ENCODE data around the gene MYH7B. TPM values are rescaled to one million over a fixed set of nuclear protein-coding genes. Genes with fewer than 3 reads are reported as not detected.

Gene MYH7B
- total and polyA plus RNA-seq, 2 experiments from 2014 or later = 0.10 to 1.1 TPM

DNA sequence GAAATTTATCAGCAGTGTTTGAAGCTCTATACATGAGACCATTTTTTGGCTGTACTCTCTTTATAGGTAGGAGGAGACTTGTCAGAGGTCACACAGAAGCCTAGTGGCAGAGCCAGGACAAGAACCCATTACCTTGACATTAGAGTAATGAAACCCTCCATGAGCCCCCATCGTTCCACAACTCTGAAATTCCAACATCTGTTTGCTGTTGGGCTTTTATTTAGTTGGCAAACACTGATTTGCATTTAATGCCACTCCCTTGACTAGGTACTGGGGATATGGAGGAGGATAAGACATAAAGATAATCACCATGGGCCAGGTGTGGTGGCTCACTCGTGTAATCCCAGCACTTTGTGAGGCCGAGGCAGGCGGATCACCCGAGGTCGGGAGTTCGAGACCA is 1.7 kb upstream of the MYH7B start (continued):
- no peak for TF ChIP-seq CTCF (conservative IDR thresholded peaks at IDR 0.05; ENCODE audit: low read depth in 2 of 2)
- no peak for TF ChIP-seq EZH2phosphoT487 (IDR thresholded peaks at IDR 0.05; ENCODE audit: unreplicated experiment)
- TF ChIP-seq EZH2 (IDR thresholded peaks at IDR 0.05; ENCODE audit: low read depth, unreplicated experiment) = no peak
- TF ChIP-seq, protein P1, sequence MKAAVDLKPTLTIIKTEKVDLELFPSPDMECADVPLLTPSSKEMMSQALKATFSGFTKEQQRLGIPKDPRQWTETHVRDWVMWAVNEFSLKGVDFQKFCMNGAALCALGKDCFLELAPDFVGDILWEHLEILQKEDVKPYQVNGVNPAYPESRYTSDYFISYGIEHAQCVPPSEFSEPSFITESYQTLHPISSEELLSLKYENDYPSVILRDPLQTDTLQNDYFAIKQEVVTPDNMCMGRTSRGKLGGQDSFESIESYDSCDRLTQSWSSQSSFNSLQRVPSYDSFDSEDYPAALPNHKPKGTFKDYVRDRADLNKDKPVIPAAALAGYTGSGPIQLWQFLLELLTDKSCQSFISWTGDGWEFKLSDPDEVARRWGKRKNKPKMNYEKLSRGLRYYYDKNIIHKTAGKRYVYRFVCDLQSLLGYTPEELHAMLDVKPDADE (IDR thresholded peaks at IDR 0.05) = no peak
- TF ChIP-seq CREB1 (CRISPR knock-in tag; IDR thresholded peaks at IDR 0.05; ENCODE audit: low read depth) = no peak

DNA sequence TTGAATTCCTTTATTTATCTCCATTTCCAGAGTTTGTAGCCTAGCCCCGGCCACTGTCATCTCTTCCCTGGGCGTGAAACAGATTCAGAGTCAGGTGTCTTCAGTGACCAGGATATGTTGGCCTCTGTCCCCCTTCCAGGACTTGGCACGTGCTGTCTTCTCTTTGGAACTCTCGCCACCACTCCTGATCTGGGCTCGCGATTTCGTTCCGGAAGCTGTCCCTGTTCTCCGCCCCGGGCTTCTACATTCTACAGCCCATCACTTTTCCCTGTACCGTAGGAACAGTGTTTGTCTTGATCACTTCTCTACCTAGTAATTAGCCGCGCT is 801 bp upstream of the MYH7B start:
- Histone ChIP-seq H4K20me1 (replicated peaks; ENCODE audit: insufficient read depth) (no peaks in the 10 kb centered on the region; the same call in 1 of the 2 replicates), H3K9me2 (ENCODE audit: insufficient read depth) (no peaks in the 10 kb centered on the region), H3K27ac (ENCODE audit: low read depth) (no peak overlapping the region), H3K27me3 (ENCODE audit: insufficient read depth) (no peaks in the 10 kb centered on the region), H3K4me2 (peak overlapping the region; percentile 98), H2AFZ (peak overlapping the region; percentile 96), H3K4me3 (peak overlapping the region; percentile 80), H3K79me2 (replicated peaks; ENCODE audit: insufficient read depth) (no peaks in the 10 kb centered on the region), H3F3A (replicated peaks; ENCODE audit: low read depth) (peaks cover 13% of the 10 kb centered on the region; the same call in 1 of the 2 replicates), H3K4me1 (ENCODE audit: insufficient read depth) (peaks cover 32% of the 10 kb centered on the region), H3K36me3 (ENCODE audit: insufficient read depth) (peaks cover 5% of the 10 kb centered on the region; the same call in 1 of the 2 replicates)
- peak; percentile 3; the same call in 1 of the 3 replicates for ATAC-seq
- H3K4me1 Mint-ChIP-seq = peaks cover 37% of the 10 kb centered on the region
- H3K4me3 Mint-ChIP-seq = peak overlapping the region; percentile 95
- 0 out of 3 replicates have a peak, but pooled peaks cover 2% of the 10 kb centered on the region for H3K36me3 Mint-ChIP-seq (ENCODE audit: low read depth)
- peaks cover 4% of the 10 kb centered on the region; the same call in 2 of the 3 replicates for H3K9me3 Mint-ChIP-seq
- peaks cover 12% of the 10 kb centered on the region for H3K27me3 Mint-ChIP-seq (ENCODE audit: insufficient read depth, low read depth, poor library complexity)
- H3K27ac Mint-ChIP-seq = peak overlapping the region; percentile 94
- DNase-seq (ENCODE audit: low spot score) = peak; percentile 42
- TF ChIP-seq, protein P1 (IDR thresholded peaks at IDR 0.05) = no peak
- TF ChIP-seq EZH2phosphoT487 (IDR thresholded peaks at IDR 0.05; ENCODE audit: unreplicated experiment) = no peak
- no peak for TF ChIP-seq JUNB (IDR thresholded peaks at IDR 0.05; ENCODE audit: unreplicated experiment)
- TF ChIP-seq NANOG (IDR thresholded peaks at IDR 0.05; ENCODE audit: borderline replicate concordance) = no peak
- TF ChIP-seq, protein P2, sequence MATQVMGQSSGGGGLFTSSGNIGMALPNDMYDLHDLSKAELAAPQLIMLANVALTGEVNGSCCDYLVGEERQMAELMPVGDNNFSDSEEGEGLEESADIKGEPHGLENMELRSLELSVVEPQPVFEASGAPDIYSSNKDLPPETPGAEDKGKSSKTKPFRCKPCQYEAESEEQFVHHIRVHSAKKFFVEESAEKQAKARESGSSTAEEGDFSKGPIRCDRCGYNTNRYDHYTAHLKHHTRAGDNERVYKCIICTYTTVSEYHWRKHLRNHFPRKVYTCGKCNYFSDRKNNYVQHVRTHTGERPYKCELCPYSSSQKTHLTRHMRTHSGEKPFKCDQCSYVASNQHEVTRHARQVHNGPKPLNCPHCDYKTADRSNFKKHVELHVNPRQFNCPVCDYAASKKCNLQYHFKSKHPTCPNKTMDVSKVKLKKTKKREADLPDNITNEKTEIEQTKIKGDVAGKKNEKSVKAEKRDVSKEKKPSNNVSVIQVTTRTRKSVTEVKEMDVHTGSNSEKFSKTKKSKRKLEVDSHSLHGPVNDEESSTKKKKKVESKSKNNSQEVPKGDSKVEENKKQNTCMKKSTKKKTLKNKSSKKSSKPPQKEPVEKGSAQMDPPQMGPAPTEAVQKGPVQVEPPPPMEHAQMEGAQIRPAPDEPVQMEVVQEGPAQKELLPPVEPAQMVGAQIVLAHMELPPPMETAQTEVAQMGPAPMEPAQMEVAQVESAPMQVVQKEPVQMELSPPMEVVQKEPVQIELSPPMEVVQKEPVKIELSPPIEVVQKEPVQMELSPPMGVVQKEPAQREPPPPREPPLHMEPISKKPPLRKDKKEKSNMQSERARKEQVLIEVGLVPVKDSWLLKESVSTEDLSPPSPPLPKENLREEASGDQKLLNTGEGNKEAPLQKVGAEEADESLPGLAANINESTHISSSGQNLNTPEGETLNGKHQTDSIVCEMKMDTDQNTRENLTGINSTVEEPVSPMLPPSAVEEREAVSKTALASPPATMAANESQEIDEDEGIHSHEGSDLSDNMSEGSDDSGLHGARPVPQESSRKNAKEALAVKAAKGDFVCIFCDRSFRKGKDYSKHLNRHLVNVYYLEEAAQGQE (IDR thresholded peaks at IDR 0.05; ENCODE audit: unreplicated experiment) = no peak
- TF ChIP-seq STAT1 (IDR thresholded peaks at IDR 0.05; ENCODE audit: unreplicated experiment) = no peak
- no peak for TF ChIP-seq CREB1 (CRISPR knock-in tag; IDR thresholded peaks at IDR 0.05; ENCODE audit: low read depth)
- no peak for TF ChIP-seq EZH2 (IDR thresholded peaks at IDR 0.05; ENCODE audit: low read depth, unreplicated experiment)
- TF ChIP-seq POLR2AphosphoS5 (IDR thresholded peaks at IDR 0.05; ENCODE audit: low read depth) = no peak
- TF ChIP-seq, protein P3, sequence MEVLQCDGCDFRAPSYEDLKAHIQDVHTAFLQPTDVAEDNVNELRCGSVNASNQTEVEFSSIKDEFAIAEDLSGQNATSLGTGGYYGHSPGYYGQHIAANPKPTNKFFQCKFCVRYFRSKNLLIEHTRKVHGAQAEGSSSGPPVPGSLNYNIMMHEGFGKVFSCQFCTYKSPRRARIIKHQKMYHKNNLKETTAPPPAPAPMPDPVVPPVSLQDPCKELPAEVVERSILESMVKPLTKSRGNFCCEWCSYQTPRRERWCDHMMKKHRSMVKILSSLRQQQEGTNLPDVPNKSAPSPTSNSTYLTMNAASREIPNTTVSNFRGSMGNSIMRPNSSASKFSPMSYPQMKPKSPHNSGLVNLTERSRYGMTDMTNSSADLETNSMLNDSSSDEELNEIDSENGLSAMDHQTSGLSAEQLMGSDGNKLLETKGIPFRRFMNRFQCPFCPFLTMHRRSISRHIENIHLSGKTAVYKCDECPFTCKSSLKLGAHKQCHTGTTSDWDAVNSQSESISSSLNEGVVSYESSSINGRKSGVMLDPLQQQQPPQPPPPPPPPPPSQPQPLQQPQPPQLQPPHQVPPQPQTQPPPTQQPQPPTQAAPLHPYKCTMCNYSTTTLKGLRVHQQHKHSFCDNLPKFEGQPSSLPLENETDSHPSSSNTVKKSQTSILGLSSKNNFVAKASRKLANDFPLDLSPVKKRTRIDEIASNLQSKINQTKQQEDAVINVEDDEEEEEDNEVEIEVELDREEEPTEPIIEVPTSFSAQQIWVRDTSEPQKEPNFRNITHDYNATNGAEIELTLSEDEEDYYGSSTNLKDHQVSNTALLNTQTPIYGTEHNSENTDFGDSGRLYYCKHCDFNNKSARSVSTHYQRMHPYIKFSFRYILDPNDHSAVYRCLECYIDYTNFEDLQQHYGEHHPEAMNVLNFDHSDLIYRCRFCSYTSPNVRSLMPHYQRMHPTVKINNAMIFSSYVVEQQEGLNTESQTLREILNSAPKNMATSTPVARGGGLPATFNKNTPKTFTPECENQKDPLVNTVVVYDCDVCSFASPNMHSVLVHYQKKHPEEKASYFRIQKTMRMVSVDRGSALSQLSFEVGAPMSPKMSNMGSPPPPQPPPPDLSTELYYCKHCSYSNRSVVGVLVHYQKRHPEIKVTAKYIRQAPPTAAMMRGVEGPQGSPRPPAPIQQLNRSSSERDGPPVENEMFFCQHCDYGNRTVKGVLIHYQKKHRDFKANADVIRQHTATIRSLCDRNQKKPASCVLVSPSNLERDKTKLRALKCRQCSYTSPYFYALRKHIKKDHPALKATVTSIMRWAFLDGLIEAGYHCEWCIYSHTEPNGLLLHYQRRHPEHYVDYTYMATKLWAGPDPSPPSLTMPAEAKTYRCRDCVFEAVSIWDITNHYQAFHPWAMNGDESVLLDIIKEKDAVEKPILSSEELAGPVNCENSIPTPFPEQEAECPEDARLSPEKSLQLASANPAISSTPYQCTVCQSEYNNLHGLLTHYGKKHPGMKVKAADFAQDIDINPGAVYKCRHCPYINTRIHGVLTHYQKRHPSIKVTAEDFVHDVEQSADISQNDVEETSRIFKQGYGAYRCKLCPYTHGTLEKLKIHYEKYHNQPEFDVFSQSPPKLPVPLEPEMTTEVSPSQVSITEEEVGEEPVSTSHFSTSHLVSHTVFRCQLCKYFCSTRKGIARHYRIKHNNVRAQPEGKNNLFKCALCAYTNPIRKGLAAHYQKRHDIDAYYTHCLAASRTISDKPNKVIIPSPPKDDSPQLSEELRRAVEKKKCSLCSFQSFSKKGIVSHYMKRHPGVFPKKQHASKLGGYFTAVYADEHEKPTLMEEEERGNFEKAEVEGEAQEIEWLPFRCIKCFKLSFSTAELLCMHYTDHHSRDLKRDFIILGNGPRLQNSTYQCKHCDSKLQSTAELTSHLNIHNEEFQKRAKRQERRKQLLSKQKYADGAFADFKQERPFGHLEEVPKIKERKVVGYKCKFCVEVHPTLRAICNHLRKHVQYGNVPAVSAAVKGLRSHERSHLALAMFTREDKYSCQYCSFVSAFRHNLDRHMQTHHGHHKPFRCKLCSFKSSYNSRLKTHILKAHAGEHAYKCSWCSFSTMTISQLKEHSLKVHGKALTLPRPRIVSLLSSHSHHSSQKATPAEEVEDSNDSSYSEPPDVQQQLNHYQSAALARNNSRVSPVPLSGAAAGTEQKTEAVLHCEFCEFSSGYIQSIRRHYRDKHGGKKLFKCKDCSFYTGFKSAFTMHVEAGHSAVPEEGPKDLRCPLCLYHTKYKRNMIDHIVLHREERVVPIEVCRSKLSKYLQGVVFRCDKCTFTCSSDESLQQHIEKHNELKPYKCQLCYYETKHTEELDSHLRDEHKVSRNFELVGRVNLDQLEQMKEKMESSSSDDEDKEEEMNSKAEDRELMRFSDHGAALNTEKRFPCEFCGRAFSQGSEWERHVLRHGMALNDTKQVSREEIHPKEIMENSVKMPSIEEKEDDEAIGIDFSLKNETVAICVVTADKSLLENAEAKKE (CRISPR knock-in tag; IDR thresholded peaks at IDR 0.05) = no peak

Measured in GM23338 (cell line).